Esophagus muscularis mucosa (tissue), 4 donors: Measurements from ENCODE around the gene MRPL14. TPM values are rescaled to one million over a fixed set of nuclear protein-coding genes. Genes with fewer than 3 reads are reported as not detected.
"Not testable (repeated sequence)": the region's sequence is repeated elsewhere in the genome, so short reads cannot be mapped to it uniquely, and the experiment has no call there.

Experiments used
- DNase-seq: peaks from one replicate; pipeline ENCODE4 v3.0.0-alpha.2; 2017; ENCODE audit errors: extremely low spot score
- H3K27ac ChIP-seq, 4 donors: fragments of 200-600 bp; sonication (generic); replicated peaks in 1 of 4; 1 replicate in 3 of 4; 2 replicates in 1 of 4; pipeline ENCODE4 v1.5.1; 2016 to 2019; ENCODE audit warnings: mild to moderate bottlenecking in 1 of 4
- H3K27me3 ChIP-seq, 4 donors: fragments of 200-600 bp; sonication (generic); one replicate each; pipeline versions ENCODE4 v1.5.1 to v1.6.0; 2016 to 2019
- H3K36me3 ChIP-seq, 4 donors: fragments of 200-600 bp; sonication (generic); one replicate each; pipeline ENCODE4 v1.5.1; 2016 to 2019
- H3K4me1 ChIP-seq, 4 donors: fragments of 200-600 bp; sonication (generic); one replicate each; pipeline ENCODE4 v1.5.1; 2016 to 2019
- H3K4me3 ChIP-seq, 4 donors: fragments of 200-600 bp; sonication (generic); 1 replicate in 2 of 4; 2 replicates in 2 of 4; pipeline ENCODE4 v1.5.1; 2016 to 2019; ENCODE audit warnings: mild to moderate bottlenecking in 4 of 4, moderate library complexity in 1 of 4
- H3K9me3 ChIP-seq, 4 donors: fragments of 200-600 bp; sonication (generic); 1 replicate in 3 of 4; 2 replicates in 1 of 4; pipeline ENCODE4 v1.5.1; 2016 to 2019
- CTCF ChIP-seq, 3 experiments: fragments of 200-600 bp in 2 of 3; fragments of 450-650 bp in 1 of 3; sonication (generic) in 2 of 3; IDR thresholded peaks; one replicate each; pipeline ENCODE4 v1.5.1; 2017 to 2019; ENCODE audit warnings: antibody characterized with exemption in 3 of 3, mild to moderate bottlenecking in 2 of 3, moderate library complexity in 1 of 3
- EP300 ChIP-seq: sonication (generic); formaldehyde crosslinking; IDR thresholded peaks from one replicate; pipeline ENCODE4 v1.6.1; 2017; ENCODE audit warnings: antibody characterized with exemption
- POLR2A ChIP-seq: fragments of 450-650 bp; IDR thresholded peaks from one replicate; pipeline ENCODE4 v1.6.1; 2017; ENCODE audit warnings: antibody characterized with exemption, moderate library complexity, mild to moderate bottlenecking, low read depth
- POLR2AphosphoS5 ChIP-seq, 2 donors: sonication (generic); formaldehyde crosslinking; IDR thresholded peaks; one replicate each; pipeline ENCODE4 v1.6.1; 2017; ENCODE audit warnings: antibody characterized with exemption in 2 of 2
- WGBS: methylation state at CpG from one replicate; pipeline ENCODE4 v1.1.5; 2018; 5-methylcytosine and 5-hydroxymethylcytosine counted together
- intact Hi-C: fragments of 100-400 bp; cut with DNase I; formaldehyde crosslinking; loops from one replicate; pipeline ENCODE4 v1.15.1; 2023
- total RNA-seq, 4 donors: library from RNA; depleted of rRNA; stranded (reverse); fragments of >200 nt; gene quantifications; one replicate each; pipeline versions ENCODE4 v1.1.0 to v1.2.1, GENCODE V29; 2016

MRPL14 gene
- total RNA-seq, 4 donors from 2014 or later = 30.3 to 44.2 (median 41.1) TPM

GRCh38 chr6:44093750-44094402 is 33.4 kb downstream of the MRPL14 start:
- H3K4me3 ChIP-seq = no peak overlapping the region
- H3K9me3 ChIP-seq = no peaks in the 10 kb centered on the region
- H3K4me1 ChIP-seq = peaks cover 0 to 4% (median 0%) of the 10 kb centered on the region in 4 donors
- H3K27me3 ChIP-seq = no peaks in the 10 kb centered on the region
- H3K27ac ChIP-seq = no peak overlapping the region
- H3K36me3 ChIP-seq = peaks cover 0 to 12% (median 7%) of the 10 kb centered on the region in 4 donors
- TF ChIP-seq POLR2A (no peak), EP300 (no peak), POLR2AphosphoS5 (IDR thresholded peaks at IDR 0.05) (no peak), CTCF (IDR thresholded peaks at IDR 0.05) (no peak)
- 85% methylated on average over 5 of the region's 6 CpGs for WGBS
- DNase-seq = peak; percentile 62
- intact Hi-C loops = loop anchor here (10.0 kb wide), 1 partner anchor 241 kb away; no protein-coding TSS in a partner anchor

- Histone ChIP-seq H3K36me3 (peaks cover 0 to 12% (median 7%) of the 10 kb centered on the region in 4 donors), H3K27me3 (no peaks in the 10 kb centered on the region), H3K9me3 (no peaks in the 10 kb centered on the region), H3K27ac (no peak overlapping the region), H3K4me3 (no peak overlapping the region), H3K4me1 (peaks cover 0 to 4% (median 0%) of the 10 kb centered on the region in 4 donors)
- TF ChIP-seq EP300 (no peak), CTCF (IDR thresholded peaks at IDR 0.05) (no peak), POLR2AphosphoS5 (IDR thresholded peaks at IDR 0.05) (no peak), POLR2A (no peak)
- peak; percentile 66 for DNase-seq
- intact Hi-C loops = loop anchor here (10.0 kb wide), 1 partner anchor 242 kb away; no protein-coding TSS in a partner anchor
- WGBS = 90% methylated on average over 3 of the region's 5 CpGs
Observed at GRCh38 chr6:44093066-44093465, 34.2 kb downstream of the MRPL14 start.

GRCh38 chr6:44091981-44092884 is 35.0 kb downstream of the MRPL14 start:
- intact Hi-C loops = loop anchor here (10.0 kb wide), 1 partner anchor 243 kb away; no protein-coding TSS in a partner anchor
- H3K27ac ChIP-seq = no peak overlapping the region
- peaks cover 0 to 12% (median 7%) of the 10 kb centered on the region in 4 donors for H3K36me3 ChIP-seq
- no peaks in the 10 kb centered on the region for H3K27me3 ChIP-seq
- peaks cover 0 to 5% (median 1%) of the 10 kb centered on the region in 4 donors for H3K4me1 ChIP-seq
- DNase-seq = no peak
- no peak overlapping the region for H3K4me3 ChIP-seq
- WGBS = 80% methylated on average over 7 of the region's 7 CpGs
- TF ChIP-seq POLR2A (no peak), CTCF (IDR thresholded peaks at IDR 0.05) (no peak), EP300 (no peak), POLR2AphosphoS5 (IDR thresholded peaks at IDR 0.05) (no peak)
- H3K9me3 ChIP-seq = no peaks in the 10 kb centered on the region

GRCh38 chr6:44091356-44091755 is 35.9 kb downstream of the MRPL14 start:
- H3K27ac ChIP-seq, DNase-seq, H3K4me3 ChIP-seq, H3K9me3 ChIP-seq, H3K4me1 ChIP-seq, H3K27me3 ChIP-seq: not testable (repeated sequence)
- H3K36me3 ChIP-seq = peaks cover 0 to 12% (median 7%) of the 10 kb centered on the region in 4 donors
- intact Hi-C loops = loop anchor here (10.0 kb wide), 1 partner anchor 243 kb away; no protein-coding TSS in a partner anchor
- 94% methylated on average over 3 of the region's 3 CpGs for WGBS

GRCh38 chr6:44090465-44090864 is 36.8 kb downstream of the MRPL14 start:
- Histone ChIP-seq H3K27me3 (no peaks in the 10 kb centered on the region), H3K9me3 (no peaks in the 10 kb centered on the region), H3K4me1 (peaks cover 0 to 7% (median 3%) of the 10 kb centered on the region in 4 donors), H3K4me3 (no peak overlapping the region), H3K36me3 (peaks cover 0 to 12% (median 7%) of the 10 kb centered on the region in 4 donors), H3K27ac (no peak overlapping the region)
- intact Hi-C loops = loop anchor here (10.0 kb wide), 1 partner anchor 244 kb away; no protein-coding TSS in a partner anchor
- TF ChIP-seq POLR2AphosphoS5 (IDR thresholded peaks at IDR 0.05) (no peak), EP300 (no peak), POLR2A (no peak), CTCF (IDR thresholded peaks at IDR 0.05) (no peak)
- no peak for DNase-seq
- WGBS = 76% methylated on average over 2 of the region's 5 CpGs
